AG04450 (cell line): ENCODE measurements around the gene HEMK1. TPM values are rescaled to one million over a fixed set of nuclear protein-coding genes. Genes with fewer than 3 reads are reported as not detected.

Experiments used
- CTCF ChIA-PET: fragments of 300-600, 350-600 bp; formaldehyde crosslinking; extraction: SDS; loops from one replicate; lab custom pipeline; 2022; ENCODE audit warnings: antibody characterized with exemption, inconsistent platforms; lab: Charles Lee
- POLR2A ChIA-PET: fragments of 350-600 bp; formaldehyde crosslinking; extraction: SDS; loops from one replicate; lab custom pipeline; 2021; ENCODE audit warnings: antibody characterized with exemption, inconsistent platforms; lab: Yijun Ruan, JAX
- DNase-seq: peaks from one replicate; pipeline ENCODE4 v3.0.0-alpha.2; 2011; ENCODE audit warnings: low read depth, low spot score
- H3K27ac ChIP-seq: one replicate; pipeline ENCODE4 v1.5.1; 2012; ENCODE audit warnings: low read depth, low read length, control low read depth
- H3K27me3 ChIP-seq: one replicate; pipeline ENCODE4 v1.6.0; 2012; ENCODE audit warnings: low read length; ENCODE audit not compliant: control insufficient read depth, insufficient read depth
- H3K4me3 ChIP-seq: 2 replicates; pipeline ENCODE4 v1.5.1; 2011; ENCODE audit warnings: mild to moderate bottlenecking, low read depth, low read length, control low read depth
- H3K9me3 ChIP-seq: 2 replicates; pipeline ENCODE4 v1.5.1; 2012; ENCODE audit warnings: low read length; ENCODE audit not compliant: control insufficient read depth, insufficient read depth
- polyA plus RNA-seq: library from polyadenylated mRNA; depleted of rRNA; stranded (reverse); fragments of >200 nt; gene quantifications from 2 replicates; pipeline ENCODE4 v1.2.3, GENCODE V29; 2011
- TF ChIP-seq, protein P1 (sequence below): IDR thresholded peaks from 2 replicates; pipeline ENCODE4 v1.5.1; 2011; ENCODE audit warnings: low read depth, low read length, control low read depth, inconsistent platforms

Gene HEMK1
- polyA plus RNA-seq, 1 experiment = 12.1 TPM

DNA sequence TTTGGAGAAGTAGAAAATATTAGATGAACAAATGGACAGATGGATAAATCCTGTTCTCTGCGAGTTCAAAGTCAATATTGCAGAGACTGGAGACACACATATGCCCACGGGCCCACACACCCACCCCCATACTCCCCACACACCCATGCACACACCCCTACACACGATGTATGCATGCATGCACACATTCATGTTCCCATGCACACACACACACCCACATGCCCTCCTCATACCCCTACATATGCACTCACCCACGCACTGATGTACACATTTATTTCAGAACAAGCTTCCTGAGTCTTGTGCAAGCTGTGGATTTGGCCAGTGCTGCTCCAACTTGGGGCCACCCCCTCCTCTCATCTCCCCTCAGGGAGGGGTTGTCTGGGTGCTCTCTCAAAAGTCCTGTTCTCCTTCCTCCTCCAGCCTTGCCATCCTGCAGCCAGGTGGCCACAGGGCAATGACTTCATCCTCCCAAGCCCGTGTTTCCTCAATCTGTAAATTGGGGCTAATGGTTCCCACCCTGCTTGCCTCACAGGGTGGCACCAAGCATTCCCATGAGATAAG is 64.0 kb downstream of the HEMK1 start:
- no peaks in the 10 kb centered on the region for H3K27me3 ChIP-seq
- H3K9me3 ChIP-seq = no peaks in the 10 kb centered on the region
- no peak for DNase-seq
- TF ChIP-seq, protein P1, sequence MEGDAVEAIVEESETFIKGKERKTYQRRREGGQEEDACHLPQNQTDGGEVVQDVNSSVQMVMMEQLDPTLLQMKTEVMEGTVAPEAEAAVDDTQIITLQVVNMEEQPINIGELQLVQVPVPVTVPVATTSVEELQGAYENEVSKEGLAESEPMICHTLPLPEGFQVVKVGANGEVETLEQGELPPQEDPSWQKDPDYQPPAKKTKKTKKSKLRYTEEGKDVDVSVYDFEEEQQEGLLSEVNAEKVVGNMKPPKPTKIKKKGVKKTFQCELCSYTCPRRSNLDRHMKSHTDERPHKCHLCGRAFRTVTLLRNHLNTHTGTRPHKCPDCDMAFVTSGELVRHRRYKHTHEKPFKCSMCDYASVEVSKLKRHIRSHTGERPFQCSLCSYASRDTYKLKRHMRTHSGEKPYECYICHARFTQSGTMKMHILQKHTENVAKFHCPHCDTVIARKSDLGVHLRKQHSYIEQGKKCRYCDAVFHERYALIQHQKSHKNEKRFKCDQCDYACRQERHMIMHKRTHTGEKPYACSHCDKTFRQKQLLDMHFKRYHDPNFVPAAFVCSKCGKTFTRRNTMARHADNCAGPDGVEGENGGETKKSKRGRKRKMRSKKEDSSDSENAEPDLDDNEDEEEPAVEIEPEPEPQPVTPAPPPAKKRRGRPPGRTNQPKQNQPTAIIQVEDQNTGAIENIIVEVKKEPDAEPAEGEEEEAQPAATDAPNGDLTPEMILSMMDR = no peak
- no peak overlapping the region for H3K27ac ChIP-seq
- no peak overlapping the region for H3K4me3 ChIP-seq
- CTCF ChIA-PET = interaction anchor here (3.7 kb wide), 1 partner anchor 17 kb away, joined by 14 read pairs; the partner anchor contains the start of gene MAPKAPK3
- POLR2A ChIA-PET = no interaction called here

DNA sequence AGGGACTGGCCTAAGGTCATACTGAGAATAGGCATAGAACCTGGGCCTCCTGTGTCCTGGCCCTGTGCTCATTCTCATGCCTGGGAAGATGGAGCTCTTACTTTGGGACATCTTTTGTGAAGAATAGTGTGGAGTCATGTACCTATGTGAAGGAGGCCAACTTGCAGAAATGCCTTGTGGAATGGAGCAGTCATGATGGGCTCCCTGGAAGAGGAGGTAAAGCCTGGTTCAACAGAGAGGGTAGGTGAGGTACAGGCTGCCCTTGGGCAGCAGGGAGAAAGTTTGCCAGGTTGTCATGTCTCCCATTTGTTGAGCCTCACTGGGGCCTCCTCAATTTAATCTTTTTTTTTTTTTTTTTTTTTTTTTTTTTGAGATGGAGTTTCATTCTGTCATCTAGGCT is 65.7 kb downstream of the HEMK1 start:
- Histone ChIP-seq H3K9me3 (no peaks in the 10 kb centered on the region), H3K4me3 (no peak overlapping the region), H3K27me3 (no peaks in the 10 kb centered on the region), H3K27ac (no peak overlapping the region)
- ChIA-PET CTCF (no interaction called here), POLR2A (no interaction called here)
- no peak for DNase-seq
- TF ChIP-seq, protein P1 = no peak

DNA sequence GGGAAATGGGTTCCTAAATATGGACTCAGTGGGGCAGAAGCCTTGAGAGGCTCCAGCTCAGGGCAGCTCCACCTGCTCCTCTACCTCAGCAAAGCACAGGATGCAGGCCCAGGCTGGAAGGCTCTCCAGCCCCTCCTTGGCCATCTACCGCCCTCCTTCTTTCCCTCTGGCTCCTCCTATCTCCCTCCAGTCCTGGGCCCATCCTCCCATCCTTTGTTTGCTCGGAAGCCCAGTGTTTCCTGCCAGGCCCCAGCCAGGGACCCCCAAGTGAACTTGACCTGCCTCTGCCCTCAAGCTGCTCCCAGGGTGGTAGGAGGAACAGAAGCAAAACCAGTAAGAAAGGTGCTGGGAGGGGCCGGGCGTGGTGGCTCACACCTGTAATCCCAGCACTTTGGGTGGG is 67.7 kb downstream of the HEMK1 start:
- no peak for DNase-seq
- Histone ChIP-seq H3K27ac (no peak overlapping the region), H3K9me3 (no peaks in the 10 kb centered on the region), H3K4me3 (no peak overlapping the region), H3K27me3 (no peaks in the 10 kb centered on the region)
- ChIA-PET CTCF (no interaction called here), POLR2A (interaction anchor here (0.6 kb wide), 1 partner anchor 9 kb away, joined by 6 read pairs; no protein-coding TSS in a partner anchor)
- TF ChIP-seq, protein P1 = no peak

DNA sequence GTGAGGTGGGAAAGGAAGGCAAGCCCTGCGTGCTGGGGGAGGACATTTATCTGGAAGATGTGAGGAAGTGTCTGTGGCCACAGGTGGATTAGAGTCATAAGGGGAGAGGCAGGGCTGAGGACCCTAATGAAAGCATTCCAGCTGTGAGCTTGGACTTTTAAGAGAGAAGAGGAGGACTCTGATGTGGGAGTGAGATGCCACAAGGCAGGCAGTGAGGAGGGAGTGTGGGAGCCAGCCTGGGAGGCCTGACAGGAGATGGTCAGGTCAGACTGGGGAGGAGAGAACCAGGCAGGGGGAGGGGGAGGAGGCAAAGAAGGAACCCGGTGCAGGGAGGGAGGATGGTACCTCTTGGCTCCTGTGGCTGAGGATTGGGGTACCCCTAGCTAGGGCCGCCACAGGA is 68.6 kb downstream of the HEMK1 start:
- H3K9me3 ChIP-seq = no peaks in the 10 kb centered on the region
- DNase-seq = no peak
- no peak overlapping the region for H3K27ac ChIP-seq
- H3K4me3 ChIP-seq = no peak overlapping the region
- no peaks in the 10 kb centered on the region for H3K27me3 ChIP-seq
- ChIA-PET CTCF (no interaction called here), POLR2A (no interaction called here)
- TF ChIP-seq, protein P1 = no peak

DNA sequence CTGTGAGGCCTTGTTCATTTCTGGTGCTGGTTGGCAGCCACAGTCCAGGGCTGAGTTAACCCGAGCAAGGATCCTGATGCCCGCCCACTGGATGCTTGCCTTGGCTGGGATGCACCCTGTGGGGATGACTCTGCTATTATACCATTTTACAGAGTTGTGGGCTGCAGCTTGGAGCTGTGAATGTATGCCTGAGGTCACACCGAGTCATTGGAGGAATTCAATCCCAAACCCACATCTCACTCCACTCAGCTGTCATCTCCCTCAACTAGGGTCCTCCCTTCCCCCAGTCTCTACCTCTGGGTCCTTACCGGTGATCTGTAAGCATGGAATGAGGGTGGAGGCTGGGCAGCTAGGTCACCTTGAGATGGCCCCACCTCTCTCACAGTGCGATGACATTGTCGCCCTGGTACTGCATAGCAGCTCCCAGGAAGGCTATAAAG is 69.8 kb downstream of the HEMK1 start:
- TF ChIP-seq, protein P1 = no peak
- H3K27me3 ChIP-seq = no peaks in the 10 kb centered on the region
- CTCF ChIA-PET = interaction anchor here (0.6 kb wide), 1 partner anchor 24 kb away, joined by 3 read pairs; no protein-coding TSS in a partner anchor
- POLR2A ChIA-PET = no interaction called here
- no peaks in the 10 kb centered on the region for H3K9me3 ChIP-seq
- peak; percentile 26 for DNase-seq
- H3K4me3 ChIP-seq = no peak overlapping the region
- peak overlapping the region; percentile 31 for H3K27ac ChIP-seq
